ENCODE measurements around the gene EVPL.

GRCh38 chr17:76026714-76027158, 370 bp downstream of the EVPL start:
- TF ChIP-seq EZH2 (IDR thresholded peaks at IDR 0.05) = no peak
- TF ChIP-seq POLR2AphosphoS5 (IDR thresholded peaks at IDR 0.05; ENCODE audit: borderline replicate concordance, low read depth, low read length) = no peak
- no peak for TF ChIP-seq FOXP2 (optimal IDR thresholded peaks at IDR 0.05; ENCODE audit: control extremely low read depth, extremely low read length, insufficient read depth)

Measured in SK-N-MC (cell line).